Measurements from ENCODE around the gene OR51B2. TPM values are rescaled to one million over a fixed set of nuclear protein-coding genes. Genes with fewer than 3 reads are reported as not detected.

Gene OR51B2
- total RNA-seq, 2 donors from 2014 or later: not detected

DNA sequence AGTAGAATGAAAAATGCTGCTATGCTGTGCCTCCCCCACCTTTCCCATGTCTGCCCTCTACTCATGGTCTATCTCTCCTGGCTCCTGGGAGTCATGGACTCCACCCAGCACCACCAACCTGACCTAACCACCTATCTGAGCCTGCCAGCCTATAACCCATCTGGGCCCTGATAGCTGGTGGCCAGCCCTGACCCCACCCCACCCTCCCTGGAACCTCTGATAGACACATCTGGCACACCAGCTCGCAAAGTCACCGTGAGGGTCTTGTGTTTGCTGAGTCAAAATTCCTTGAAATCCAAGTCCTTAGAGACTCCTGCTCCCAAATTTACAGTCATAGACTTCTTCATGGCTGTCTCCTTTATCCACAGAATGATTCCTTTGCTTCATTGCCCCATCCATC, 39.5 kb downstream of the OR51B2 start:
- intact Hi-C loops (cut with DNase I): no loop called here
- no peak for DNase-seq
- Histone ChIP-seq H3K27me3 (no peaks in the 10 kb centered on the region), H3K4me3 (no peak overlapping the region), H3K36me3 (no peaks in the 10 kb centered on the region), H3K4me1 (no peaks in the 10 kb centered on the region), H3K27ac (no peak overlapping the region), H3K9me3 (no peaks in the 10 kb centered on the region), H3K9ac (ENCODE audit: low read depth in 2 of 2, low read length in 2 of 2) (no peak overlapping the region)
- TF ChIP-seq, protein P1, sequence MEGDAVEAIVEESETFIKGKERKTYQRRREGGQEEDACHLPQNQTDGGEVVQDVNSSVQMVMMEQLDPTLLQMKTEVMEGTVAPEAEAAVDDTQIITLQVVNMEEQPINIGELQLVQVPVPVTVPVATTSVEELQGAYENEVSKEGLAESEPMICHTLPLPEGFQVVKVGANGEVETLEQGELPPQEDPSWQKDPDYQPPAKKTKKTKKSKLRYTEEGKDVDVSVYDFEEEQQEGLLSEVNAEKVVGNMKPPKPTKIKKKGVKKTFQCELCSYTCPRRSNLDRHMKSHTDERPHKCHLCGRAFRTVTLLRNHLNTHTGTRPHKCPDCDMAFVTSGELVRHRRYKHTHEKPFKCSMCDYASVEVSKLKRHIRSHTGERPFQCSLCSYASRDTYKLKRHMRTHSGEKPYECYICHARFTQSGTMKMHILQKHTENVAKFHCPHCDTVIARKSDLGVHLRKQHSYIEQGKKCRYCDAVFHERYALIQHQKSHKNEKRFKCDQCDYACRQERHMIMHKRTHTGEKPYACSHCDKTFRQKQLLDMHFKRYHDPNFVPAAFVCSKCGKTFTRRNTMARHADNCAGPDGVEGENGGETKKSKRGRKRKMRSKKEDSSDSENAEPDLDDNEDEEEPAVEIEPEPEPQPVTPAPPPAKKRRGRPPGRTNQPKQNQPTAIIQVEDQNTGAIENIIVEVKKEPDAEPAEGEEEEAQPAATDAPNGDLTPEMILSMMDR (IDR thresholded peaks at IDR 0.05): no peak

DNA sequence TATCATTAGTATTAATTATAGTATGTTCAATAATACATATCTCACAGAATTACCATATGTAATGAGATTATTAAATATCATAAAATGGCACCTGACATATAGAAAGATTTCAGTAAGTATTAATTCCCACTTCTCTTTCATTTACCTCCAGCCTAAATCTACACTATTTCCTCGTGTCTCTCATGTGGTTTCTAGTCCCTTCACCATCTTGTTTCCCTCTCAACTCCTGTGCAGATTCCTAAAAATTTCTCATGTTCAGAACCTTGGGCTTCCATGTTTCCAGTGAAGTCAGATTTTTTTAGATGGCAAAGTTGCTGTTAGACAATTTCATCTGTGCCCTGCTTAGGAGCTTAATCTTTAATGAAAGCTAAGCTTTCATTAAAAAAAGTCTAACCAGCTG, 40.2 kb downstream of the OR51B2 start:
- Histone ChIP-seq H3K27me3 (no peaks in the 10 kb centered on the region), H3K9me3 (no peaks in the 10 kb centered on the region), H3K36me3 (no peaks in the 10 kb centered on the region), H3K9ac (ENCODE audit: low read depth in 2 of 2, low read length in 2 of 2) (no peak overlapping the region), H3K4me1 (no peaks in the 10 kb centered on the region), H3K27ac (no peak overlapping the region), H3K4me3 (no peak overlapping the region)
- TF ChIP-seq, protein P1 (IDR thresholded peaks at IDR 0.05): no peak
- DNase-seq: no peak
- intact Hi-C loops (cut with DNase I): no loop called here

DNA sequence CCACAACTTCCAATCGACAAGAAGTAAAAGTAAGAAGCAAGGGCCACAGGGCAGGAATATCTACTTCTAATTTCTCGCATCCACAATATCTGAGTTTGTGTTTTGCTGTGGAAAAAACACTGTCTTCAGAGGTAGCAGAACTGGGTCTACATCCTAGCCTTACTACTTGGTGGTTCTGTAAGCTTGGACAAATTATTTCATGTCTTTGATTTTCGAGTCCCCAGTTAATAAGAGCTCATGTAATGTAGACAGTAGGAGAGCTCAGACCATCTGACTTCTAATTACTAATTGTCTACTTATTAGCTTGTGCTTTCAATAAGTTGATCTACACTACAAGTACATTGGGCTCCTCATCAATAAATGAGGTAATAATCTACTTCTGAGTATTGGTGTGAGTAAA, 41.0 kb downstream of the OR51B2 start:
- Histone ChIP-seq H3K9ac (ENCODE audit: low read depth in 2 of 2, low read length in 2 of 2) (no peak overlapping the region), H3K9me3 (no peaks in the 10 kb centered on the region), H3K27ac (no peak overlapping the region), H3K27me3 (no peaks in the 10 kb centered on the region), H3K4me1 (no peaks in the 10 kb centered on the region), H3K36me3 (no peaks in the 10 kb centered on the region), H3K4me3 (no peak overlapping the region)
- TF ChIP-seq, protein P1 (IDR thresholded peaks at IDR 0.05): no peak
- DNase-seq: no peak
- intact Hi-C loops (cut with DNase I): no loop called here

DNA sequence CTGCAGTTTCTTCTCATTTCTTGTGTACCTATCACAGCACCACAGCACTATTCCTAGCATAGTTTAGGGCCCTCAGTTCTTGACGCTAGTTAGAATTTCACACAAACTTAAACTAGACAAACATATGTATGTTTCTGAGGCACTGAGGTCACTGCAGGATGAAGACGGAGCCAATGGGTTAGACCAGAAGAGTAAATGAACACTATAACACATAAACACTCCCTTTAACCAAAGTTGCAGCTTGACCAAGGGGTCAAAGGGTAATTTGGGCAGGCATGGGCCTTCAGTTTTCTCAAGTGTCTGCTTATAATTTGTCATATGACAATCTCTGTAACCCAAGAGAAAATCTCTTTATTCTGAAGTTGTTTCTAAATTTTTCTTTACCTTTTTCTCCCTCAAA, 41.5 kb downstream of the OR51B2 start:
- Histone ChIP-seq H3K36me3 (no peaks in the 10 kb centered on the region), H3K4me1 (no peaks in the 10 kb centered on the region), H3K27ac (no peak overlapping the region), H3K4me3 (no peak overlapping the region), H3K9me3 (no peaks in the 10 kb centered on the region), H3K27me3 (no peaks in the 10 kb centered on the region), H3K9ac (ENCODE audit: low read depth in 2 of 2, low read length in 2 of 2) (no peak overlapping the region)
- intact Hi-C loops (cut with DNase I): no loop called here
- TF ChIP-seq, protein P1 (IDR thresholded peaks at IDR 0.05): no peak
- no peak for DNase-seq

DNA sequence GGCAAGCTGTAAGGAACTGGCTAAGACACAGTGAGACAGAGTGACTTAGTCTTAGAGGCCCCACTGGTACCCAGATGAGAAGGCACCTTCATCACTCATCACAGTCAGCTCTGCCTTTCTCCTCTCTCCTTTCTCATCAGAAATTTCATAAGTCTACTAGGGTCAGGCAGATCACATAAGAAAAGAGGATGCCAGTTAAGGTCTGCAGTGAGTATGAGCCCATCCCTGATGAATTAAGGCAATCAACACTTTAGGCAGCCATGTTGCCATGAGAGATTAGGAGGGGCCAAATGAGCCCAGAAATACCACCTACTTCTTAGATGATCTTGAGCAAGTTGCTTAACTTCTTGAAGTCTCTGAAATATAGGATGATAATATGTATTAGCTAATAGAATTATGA, 42.5 kb downstream of the OR51B2 start:
- DNase-seq: no peak
- no peaks in the 10 kb centered on the region for H3K4me1 ChIP-seq
- no peaks in the 10 kb centered on the region for H3K27me3 ChIP-seq
- no peak overlapping the region for H3K4me3 ChIP-seq
- TF ChIP-seq, protein P1 (IDR thresholded peaks at IDR 0.05): no peak
- H3K9ac ChIP-seq (ENCODE audit: low read depth in 2 of 2, low read length in 2 of 2): no peak overlapping the region
- H3K36me3 ChIP-seq: no peaks in the 10 kb centered on the region
- intact Hi-C loops (cut with DNase I): no loop called here
- H3K9me3 ChIP-seq: no peaks in the 10 kb centered on the region
- no peak overlapping the region for H3K27ac ChIP-seq
